Ishikawa (cell line): Measurements from ENCODE around the gene FOXP1.

ENCODE experiments used
- CEBPB ChIP-seq: IDR thresholded peaks from 2 replicates; pipeline ENCODE4 v1.6.1; 2012
- CREB1 ChIP-seq: IDR thresholded peaks from 2 replicates; pipeline ENCODE4 v1.6.1; 2012; ENCODE audit warnings: low read depth
- EGR1 ChIP-seq: IDR thresholded peaks from 2 replicates; pipeline ENCODE4 v1.6.1; 2012
- EP300 ChIP-seq: IDR thresholded peaks from 2 replicates; pipeline ENCODE4 v1.6.1; 2012; ENCODE audit warnings: borderline replicate concordance
- FOXM1 ChIP-seq: IDR thresholded peaks from 2 replicates; pipeline ENCODE4 v1.6.1; 2012; ENCODE audit warnings: low read depth, borderline replicate concordance
- MAX ChIP-seq: IDR thresholded peaks from 2 replicates; pipeline ENCODE4 v1.6.1; 2012
- NFIC ChIP-seq: IDR thresholded peaks from 2 replicates; pipeline ENCODE4 v1.6.1; 2012
- RAD21 ChIP-seq: IDR thresholded peaks from 2 replicates; pipeline ENCODE4 v1.6.1; 2012; ENCODE audit warnings: low read depth
- REST ChIP-seq: IDR thresholded peaks from 2 replicates; pipeline ENCODE4 v1.6.1; 2012; ENCODE audit warnings: low read depth, mild to moderate bottlenecking
- TAF1 ChIP-seq: IDR thresholded peaks from 2 replicates; pipeline ENCODE4 v1.6.1; 2012; ENCODE audit warnings: low read depth, mild to moderate bottlenecking
- TCF12 ChIP-seq: IDR thresholded peaks from 2 replicates; pipeline ENCODE4 v1.6.1; 2012; ENCODE audit warnings: low read depth
- TEAD4 ChIP-seq: IDR thresholded peaks from 2 replicates; pipeline ENCODE4 v1.6.1; 2012
- USF1 ChIP-seq: IDR thresholded peaks from 2 replicates; pipeline ENCODE4 v1.6.1; 2012
- YY1 ChIP-seq: IDR thresholded peaks from 2 replicates; pipeline ENCODE4 v1.6.1; 2012; ENCODE audit warnings: low read depth
- ZBTB7A ChIP-seq: IDR thresholded peaks from 2 replicates; pipeline ENCODE4 v1.6.1; 2012; ENCODE audit warnings: low read depth

The FOXP1 gene

GRCh38 chr3:71419369-71419768 lies 164.2 kb downstream of the FOXP1 start:
- TF ChIP-seq CEBPB (no peak), MAX (no peak), EP300 (no peak), CREB1 (no peak), TEAD4 (no peak), TCF12 (no peak), USF1 (no peak), ZBTB7A (no peak)

- TF ChIP-seq TEAD4 = no peak
- no peak for TF ChIP-seq REST
- TF ChIP-seq USF1 = no peak
- TF ChIP-seq FOXM1 = no peak
- no peak for TF ChIP-seq EGR1
- TF ChIP-seq NFIC = no peak
- no peak for TF ChIP-seq MAX
- TF ChIP-seq ZBTB7A = no peak
- TF ChIP-seq RAD21 = no peak
- TF ChIP-seq EP300 = no peak
Measured at GRCh38 chr3:71417791-71418190, 165.7 kb downstream of the FOXP1 start.

- TF ChIP-seq RAD21 (peak; percentile 39; the same call in 1 of the 2 replicates), NFIC (no peak)
Measured at GRCh38 chr3:71416876-71417275, 166.7 kb downstream of the FOXP1 start.

GRCh38 chr3:71415681-71416122 lies 167.8 kb downstream of the FOXP1 start:
- TF ChIP-seq RAD21 (no peak), YY1 (no peak), NFIC (peak; percentile 59; the same call in 1 of the 2 replicates), TEAD4 (peak; percentile 48; the same call in 1 of the 2 replicates), FOXM1 (no peak), USF1 (no peak), REST (no peak), TCF12 (no peak), TAF1 (no peak), CREB1 (no peak)

- no peak for TF ChIP-seq CEBPB
- TF ChIP-seq USF1 = no peak
- no peak for TF ChIP-seq ZBTB7A
- TF ChIP-seq NFIC = no peak
- TF ChIP-seq YY1 = no peak
- no peak for TF ChIP-seq TEAD4
- no peak for TF ChIP-seq FOXM1
- TF ChIP-seq TCF12 = no peak
- no peak for TF ChIP-seq TAF1
- TF ChIP-seq EGR1 = no peak
- TF ChIP-seq MAX = no peak
Measured at GRCh38 chr3:71414189-71414927, 169.2 kb downstream of the FOXP1 start.
